HG03103 (cell line): ENCODE data around the gene ASCL3.
"Not testable (repeated sequence)": the region's sequence is repeated elsewhere in the genome, so short reads cannot be mapped to it uniquely, and the experiment has no call there.

Source experiments
- ATAC-seq: cut with Tn5 transposase; IDR thresholded peaks from one replicate; pipeline ENCODE4 v1.9.1; 2021; ENCODE audit warnings: low read depth; ENCODE audit not compliant: unreplicated experiment

Gene ASCL3

DNA sequence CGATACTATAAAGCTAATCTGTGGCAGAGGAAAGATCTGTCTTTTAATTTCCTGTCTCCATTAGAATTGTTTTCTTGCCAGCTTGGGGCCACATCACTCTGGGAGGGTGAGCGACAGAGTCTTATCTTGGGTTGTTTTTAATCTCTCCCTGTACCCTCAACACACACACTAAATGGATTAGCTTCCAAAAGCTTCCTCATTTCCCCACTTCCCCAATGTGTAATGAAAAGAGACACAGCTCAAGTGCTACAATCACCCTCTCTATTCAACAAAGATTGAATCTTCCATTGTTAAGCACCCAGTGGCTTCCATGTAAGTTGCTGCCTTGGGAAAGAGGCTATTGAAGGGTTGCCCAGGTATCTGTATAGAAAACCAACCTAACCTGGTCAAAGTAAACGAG lies 6.1 kb upstream of the ASCL3 start:
- ATAC-seq: no peak

DNA sequence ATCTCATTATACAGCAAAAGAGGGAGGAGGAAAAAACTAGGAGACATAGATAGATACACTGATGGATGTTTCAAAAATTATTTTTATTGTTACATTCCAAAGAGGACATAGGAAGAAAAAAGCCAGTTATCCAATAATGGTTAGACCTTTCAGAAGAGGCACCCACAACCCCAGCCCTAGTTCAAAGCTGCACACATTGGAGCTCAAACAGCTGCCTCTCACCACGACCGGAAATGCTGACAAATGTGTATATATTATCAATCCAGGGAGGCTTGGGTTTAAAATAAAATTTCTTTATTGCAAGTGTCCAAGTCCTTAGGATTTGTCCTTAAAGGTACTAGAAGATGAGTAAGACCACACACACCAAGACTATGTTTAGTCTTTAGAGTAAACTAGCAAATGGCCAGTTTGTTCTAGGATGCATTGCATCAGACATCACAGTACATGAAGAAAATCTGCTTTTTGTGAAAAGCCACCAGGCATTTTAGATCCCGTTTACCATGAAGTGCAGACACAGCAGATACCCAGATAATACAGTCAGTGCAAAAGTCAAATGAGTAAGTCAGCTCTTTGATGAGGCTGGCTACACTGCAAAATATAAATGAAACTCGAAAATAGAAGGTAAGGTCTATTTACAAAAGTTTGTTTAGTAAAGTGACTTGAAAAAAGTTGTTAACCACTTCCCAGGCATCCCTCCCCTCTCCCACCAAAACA lies 4.6 kb upstream of the ASCL3 start:
- ATAC-seq: no peak

DNA sequence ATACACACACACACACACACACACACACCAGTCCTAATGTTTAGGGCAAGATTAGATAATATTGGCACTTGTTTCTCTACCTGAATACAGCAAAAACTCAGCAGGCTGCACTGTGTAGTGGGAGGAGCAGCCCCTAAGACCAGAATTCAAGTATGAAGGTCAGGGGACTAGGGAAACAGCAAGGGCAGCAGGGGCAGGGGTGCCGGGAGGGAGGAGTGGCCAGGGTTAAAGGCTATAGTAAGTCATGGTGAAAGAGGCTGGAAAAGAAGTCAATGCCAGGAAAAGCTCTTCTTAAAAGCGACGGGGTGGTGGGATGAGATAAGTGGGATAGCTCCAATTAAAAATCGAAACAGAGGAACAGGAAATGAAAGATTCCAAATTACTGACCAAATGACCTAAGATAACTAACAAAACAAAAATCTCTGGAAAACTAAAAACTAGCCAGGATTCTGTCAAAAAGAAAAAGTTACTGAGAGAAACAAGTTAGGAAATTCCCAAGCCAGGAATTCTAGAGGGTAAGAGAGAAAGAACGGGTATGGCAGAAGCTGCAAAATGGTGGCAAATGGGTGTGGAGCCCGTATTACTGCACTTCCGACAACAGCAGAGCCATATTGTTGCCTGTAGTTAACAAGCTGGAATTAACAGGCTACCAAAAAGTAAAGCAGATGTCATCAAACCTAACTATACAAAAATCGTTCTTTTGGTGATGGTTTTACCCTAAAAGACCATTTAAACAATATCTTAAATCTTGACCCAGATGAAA lies 1.3 kb downstream of the ASCL3 start:
- ATAC-seq: no peak

DNA sequence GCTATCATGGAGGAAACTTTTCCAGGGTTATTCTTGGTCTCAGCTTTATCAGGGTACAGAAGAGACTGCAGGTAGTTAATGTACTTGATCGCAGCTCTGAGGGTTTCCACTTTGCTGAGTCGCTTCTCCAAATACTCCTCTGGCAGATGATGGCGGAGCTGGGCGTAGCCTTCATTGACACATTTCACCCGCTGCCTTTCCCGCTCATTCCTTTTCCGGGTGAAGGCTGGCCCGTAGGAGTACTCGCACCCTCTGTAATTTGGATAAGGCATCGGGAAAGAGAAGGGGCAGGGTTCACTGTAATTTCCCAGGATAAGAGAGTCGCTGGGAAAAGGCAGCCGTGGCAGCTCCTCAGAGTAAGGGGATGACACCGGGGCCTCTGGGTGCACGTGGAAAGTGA lies 5.2 kb downstream of the ASCL3 start:
- no peak for ATAC-seq

DNA sequence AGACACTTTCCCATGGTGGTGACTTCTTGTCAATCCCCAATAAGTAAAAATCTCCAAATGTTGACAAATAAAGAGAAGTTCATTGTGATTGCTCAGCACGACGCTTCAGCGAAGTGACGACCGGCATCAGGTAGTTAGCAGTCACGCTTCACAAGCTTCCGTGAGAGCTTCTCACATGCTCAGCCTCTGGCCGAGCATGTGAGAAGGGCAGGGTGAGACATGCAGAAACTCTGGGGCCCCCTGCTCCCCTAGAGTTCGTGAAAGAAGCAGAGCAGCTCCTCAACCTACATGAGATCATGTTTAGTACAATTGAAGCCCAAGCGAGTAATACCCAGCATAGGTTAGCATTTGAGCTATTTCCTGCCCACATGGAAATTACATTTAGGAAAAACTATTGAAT lies 5.7 kb downstream of the ASCL3 start:
- no peak for ATAC-seq

DNA sequence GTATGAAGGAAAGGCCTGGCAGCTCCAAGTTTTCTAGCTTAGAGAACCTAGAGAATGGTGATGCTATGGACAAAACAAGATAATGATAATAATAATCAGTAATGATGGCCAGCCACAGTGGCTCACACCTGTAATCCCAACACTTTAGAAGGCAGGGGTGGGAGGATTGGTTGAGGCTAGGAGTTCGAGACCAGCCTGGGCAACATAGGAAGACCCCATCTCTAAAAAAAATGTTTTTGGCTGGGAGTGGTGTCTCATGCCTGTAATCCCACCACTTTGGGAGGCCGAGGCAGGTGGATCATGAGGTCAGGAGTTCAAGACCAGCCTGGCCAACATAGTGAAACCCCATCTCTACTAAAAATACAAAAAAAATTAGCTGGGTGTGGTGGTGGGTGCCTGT lies 7.0 kb downstream of the ASCL3 start:
- ATAC-seq: not testable (repeated sequence)

- no peak for ATAC-seq
These were observed 7.9 kb downstream of the ASCL3 start for GRCh38 chr11:8934742-8935488.

DNA sequence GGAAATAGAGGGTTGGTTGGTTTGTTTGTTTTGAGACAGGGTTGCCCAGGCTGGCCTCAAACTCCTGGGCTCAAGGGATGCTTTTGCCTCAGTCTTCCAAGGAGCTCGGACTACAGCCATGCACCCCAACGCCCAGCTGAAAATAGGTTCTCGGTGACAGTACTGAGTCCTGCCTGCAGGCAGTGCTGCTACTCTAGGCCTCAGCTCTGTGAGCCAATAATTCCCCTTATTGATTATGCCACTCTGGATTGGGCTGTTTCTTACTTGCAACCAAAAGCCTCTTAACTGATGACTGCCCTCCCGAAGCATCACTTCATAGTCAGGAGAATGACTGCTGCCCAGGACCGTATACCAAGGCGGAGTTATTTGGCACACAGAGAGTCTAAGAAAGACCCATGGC lies 8.9 kb downstream of the ASCL3 start:
- ATAC-seq: no peak

GRCh38 chr11:8932564-8933180 lies 10.1 kb downstream of the ASCL3 start, which contains the start of gene C11orf16:
Gene C11orf16, minus strand, starts transcription at chr11:8932947. Its CDS starts 639 bp downstream, at chr11:8932308.
- no peak for ATAC-seq

GRCh38 chr11:8930456-8931175 lies 12.2 kb downstream of the ASCL3 start:
- ATAC-seq: no peak

GRCh38 chr11:8928981-8929615 lies 13.7 kb downstream of the ASCL3 start:
- no peak for ATAC-seq

GRCh38 chr11:8928205-8928604 lies 14.6 kb downstream of the ASCL3 start:
- ATAC-seq: no peak

GRCh38 chr11:8927233-8927632 lies 15.6 kb downstream of the ASCL3 start:
- no peak for ATAC-seq

- ATAC-seq: no peak
These were observed 16.6 kb downstream of the ASCL3 start for GRCh38 chr11:8926236-8926635.

DNA sequence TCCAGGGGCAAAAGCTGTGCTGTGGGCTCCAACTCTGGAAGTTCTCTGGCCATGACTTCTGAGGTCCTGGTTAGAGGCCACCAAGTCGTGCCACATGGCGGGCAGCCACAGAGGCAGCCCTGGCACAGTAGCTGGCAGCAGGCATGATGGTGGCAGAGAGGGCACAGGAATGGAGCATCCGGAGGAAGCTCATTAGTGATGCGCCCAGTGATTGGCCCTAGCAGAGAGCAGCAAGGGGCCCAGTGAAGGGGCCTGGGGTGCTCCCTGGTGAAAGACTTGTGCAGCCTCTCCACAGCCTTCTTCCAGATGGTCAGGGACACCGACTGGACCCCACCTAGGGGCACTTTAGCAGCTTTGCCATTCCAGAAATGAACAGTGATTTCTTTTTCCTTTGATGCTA lies 17.1 kb downstream of the ASCL3 start:
- ATAC-seq: no peak

GRCh38 chr11:8922691-8923090 lies 20.1 kb downstream of the ASCL3 start:
- no peak for ATAC-seq

- ATAC-seq: no peak
These were observed 25.5 kb downstream of the ASCL3 start for GRCh38 chr11:8917157-8917825.

DNA sequence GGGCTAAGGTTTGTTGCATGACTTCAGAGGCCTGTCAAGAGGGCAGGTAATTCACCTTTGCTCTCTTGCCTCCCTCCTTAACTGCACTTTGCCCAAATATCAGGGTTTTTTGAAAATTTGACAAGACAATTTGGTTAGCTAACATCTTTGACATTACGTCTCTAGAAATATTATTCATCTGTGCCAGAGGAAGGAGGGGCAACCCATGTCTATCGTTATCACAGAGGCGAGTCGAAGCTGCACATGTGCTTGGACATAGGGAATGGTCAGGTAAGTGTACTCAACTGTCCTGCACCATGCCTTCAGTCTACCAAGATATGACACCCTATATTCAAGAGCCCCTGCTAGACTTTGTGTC lies 28.2 kb downstream of the ASCL3 start:
- no peak for ATAC-seq

DNA sequence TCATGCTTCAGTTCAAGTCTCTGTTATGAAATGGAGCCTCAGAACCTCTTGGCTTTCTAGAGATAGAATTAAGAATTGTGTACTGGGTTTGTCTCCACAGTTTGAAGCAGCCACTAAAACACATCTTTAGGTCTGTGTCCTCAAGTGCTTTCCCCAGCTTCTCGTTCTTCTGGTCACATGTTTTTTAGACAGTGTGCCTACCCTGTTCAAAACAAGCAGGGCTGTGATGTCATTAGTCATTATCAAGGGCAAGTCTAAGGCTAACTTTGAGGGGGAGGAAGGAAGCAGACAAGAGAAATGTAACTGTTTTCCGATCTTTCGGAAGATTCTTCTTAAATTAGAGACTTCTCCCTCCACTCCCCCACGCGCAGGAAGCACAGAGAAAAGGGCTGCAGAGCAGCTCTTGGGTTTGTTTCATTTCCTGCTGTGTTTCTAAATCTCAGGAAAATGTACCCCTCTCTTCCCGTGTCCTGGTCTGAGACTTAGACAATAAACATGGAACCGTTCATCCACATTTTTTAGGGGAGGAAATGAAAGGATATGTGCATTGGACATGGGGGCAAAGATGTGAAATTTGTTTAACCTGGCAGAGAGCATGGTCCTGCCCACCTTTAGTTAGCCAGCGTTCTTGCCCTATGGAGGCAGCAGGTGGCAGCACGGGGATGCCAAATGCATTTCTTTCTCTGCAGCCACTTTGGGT lies 28.7 kb downstream of the ASCL3 start:
- ATAC-seq: no peak
